OCI-LY3 (cell line): Measurements from ENCODE around the gene ANKRD27.
"Not testable (repeated sequence)": the region's sequence is repeated elsewhere in the genome, so short reads cannot be mapped to it uniquely, and the experiment has no call there.

Experiments
- EZH2phosphoT487 ChIP-seq: fragments of 200-600 bp; shearing (Covaris generic); IDR thresholded peaks from 2 replicates; pipeline ENCODE4 v1.6.1; 2018; ENCODE audit warnings: antibody characterized with exemption, mixed run types, low read depth
- TF ChIP-seq, protein P1 (sequence below): fragments of 200-600, 300-600 bp; sonication (generic); IDR thresholded peaks from 2 replicates; pipeline ENCODE4 v1.5.1; 2014; ENCODE audit warnings: antibody characterized with exemption, low read length, low read depth

DNA sequence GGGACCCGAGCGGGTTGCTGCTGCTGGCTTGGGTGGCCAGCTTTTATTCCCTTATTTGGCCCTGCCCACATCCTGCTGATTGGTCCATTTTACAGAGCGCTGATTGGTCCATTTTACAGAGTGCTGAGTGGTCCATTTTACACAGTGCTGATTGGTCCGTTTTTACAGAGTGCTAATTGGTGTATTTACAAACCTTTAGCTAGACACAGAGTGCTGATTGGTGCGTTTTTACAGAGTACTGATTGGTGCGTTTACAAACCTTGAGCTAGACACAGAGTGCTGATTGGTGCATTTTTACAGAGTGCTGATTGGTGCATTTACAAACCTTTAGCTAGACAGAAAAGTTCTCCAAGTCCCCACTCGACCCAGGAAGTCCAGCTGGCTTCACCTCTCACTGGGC is 25.1 kb upstream of the ANKRD27 start:
- TF ChIP-seq, protein P1, sequence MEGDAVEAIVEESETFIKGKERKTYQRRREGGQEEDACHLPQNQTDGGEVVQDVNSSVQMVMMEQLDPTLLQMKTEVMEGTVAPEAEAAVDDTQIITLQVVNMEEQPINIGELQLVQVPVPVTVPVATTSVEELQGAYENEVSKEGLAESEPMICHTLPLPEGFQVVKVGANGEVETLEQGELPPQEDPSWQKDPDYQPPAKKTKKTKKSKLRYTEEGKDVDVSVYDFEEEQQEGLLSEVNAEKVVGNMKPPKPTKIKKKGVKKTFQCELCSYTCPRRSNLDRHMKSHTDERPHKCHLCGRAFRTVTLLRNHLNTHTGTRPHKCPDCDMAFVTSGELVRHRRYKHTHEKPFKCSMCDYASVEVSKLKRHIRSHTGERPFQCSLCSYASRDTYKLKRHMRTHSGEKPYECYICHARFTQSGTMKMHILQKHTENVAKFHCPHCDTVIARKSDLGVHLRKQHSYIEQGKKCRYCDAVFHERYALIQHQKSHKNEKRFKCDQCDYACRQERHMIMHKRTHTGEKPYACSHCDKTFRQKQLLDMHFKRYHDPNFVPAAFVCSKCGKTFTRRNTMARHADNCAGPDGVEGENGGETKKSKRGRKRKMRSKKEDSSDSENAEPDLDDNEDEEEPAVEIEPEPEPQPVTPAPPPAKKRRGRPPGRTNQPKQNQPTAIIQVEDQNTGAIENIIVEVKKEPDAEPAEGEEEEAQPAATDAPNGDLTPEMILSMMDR: not testable (repeated sequence)
- TF ChIP-seq EZH2phosphoT487: not testable (repeated sequence)
